ENCODE measurements around the gene FCSK. TPM values are rescaled to one million over a fixed set of nuclear protein-coding genes. Genes with fewer than 3 reads are reported as not detected.
A peak's percentile ranks its signal among the peaks of the same experiment; 100 is the strongest.

FCSK gene
- total RNA-seq, 4 donors from 2014 or later, result 8.0 to 13.5 (median 11.1) TPM

DNA sequence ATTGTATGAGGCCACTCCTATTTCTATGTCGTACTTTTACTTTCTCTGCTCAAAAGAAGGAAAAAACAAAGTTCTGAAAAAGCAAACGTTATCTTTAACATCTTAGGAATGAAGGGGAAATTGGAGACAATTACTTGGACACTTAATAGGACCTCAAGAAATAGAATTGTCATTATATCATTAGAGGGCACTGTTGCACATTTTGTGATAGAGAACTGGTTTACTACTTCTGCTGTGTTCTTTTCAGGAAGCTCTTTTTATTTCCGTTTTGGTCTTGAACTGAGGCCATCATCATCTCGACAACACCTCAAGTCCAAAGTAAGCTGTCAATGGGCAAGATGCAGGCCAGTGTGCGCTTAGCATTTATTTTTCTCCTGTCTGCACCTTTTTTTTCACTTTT is 54.4 kb downstream of the FCSK start:
- H3K4me3 ChIP-seq, result no peak overlapping the region
- no peak for DNase-seq
- in situ Hi-C loops (cut with MboI; ENCODE audit: low sequenced_read_pairs in 4 of 4), result no loop called here

DNA sequence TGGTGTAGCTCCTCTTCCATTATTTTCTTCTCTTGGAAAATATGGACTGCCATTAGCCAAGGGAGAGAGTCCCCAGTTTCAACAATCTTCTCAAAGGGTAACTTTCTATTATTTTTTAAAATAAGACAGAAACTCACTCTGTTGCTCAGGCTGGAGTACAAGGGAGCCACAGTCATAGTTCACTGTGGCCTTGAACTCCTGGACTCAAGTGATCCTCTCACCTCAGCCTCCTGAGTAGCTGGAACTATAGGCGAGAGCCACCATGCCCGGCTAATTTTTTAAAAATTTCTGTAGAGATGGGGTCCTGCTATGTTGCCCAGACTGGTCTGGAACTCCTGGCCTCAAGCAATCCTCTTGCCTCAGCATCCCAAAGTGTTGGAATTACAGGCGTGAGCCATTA is 55.8 kb downstream of the FCSK start:
- H3K4me3 ChIP-seq, result no peak overlapping the region
- DNase-seq, result no peak
- no peaks in the 10 kb centered on the region for H3K27me3 ChIP-seq
- peaks cover 0 to 4% of the 10 kb centered on the region in 2 donors for H3K4me1 ChIP-seq
- TF ChIP-seq, protein P1, sequence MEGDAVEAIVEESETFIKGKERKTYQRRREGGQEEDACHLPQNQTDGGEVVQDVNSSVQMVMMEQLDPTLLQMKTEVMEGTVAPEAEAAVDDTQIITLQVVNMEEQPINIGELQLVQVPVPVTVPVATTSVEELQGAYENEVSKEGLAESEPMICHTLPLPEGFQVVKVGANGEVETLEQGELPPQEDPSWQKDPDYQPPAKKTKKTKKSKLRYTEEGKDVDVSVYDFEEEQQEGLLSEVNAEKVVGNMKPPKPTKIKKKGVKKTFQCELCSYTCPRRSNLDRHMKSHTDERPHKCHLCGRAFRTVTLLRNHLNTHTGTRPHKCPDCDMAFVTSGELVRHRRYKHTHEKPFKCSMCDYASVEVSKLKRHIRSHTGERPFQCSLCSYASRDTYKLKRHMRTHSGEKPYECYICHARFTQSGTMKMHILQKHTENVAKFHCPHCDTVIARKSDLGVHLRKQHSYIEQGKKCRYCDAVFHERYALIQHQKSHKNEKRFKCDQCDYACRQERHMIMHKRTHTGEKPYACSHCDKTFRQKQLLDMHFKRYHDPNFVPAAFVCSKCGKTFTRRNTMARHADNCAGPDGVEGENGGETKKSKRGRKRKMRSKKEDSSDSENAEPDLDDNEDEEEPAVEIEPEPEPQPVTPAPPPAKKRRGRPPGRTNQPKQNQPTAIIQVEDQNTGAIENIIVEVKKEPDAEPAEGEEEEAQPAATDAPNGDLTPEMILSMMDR (IDR thresholded peaks at IDR 0.05 in 4 of 5, conservative IDR thresholded peaks at IDR 0.05 in 1 of 5), result no peak
- TF ChIP-seq POLR2A (IDR thresholded peaks at IDR 0.05), result no peak
- H3K9me3 ChIP-seq, result no peaks in the 10 kb centered on the region
- intact Hi-C loops (cut with DNase I; ENCODE audit: low total_unique reads), result no loop called here
- peaks cover 2 to 85% of the 10 kb centered on the region in 2 donors for H3K36me3 ChIP-seq
- no peak for ATAC-seq
- H3K27ac ChIP-seq, result no peak overlapping the region
- in situ Hi-C loops (cut with MboI; ENCODE audit: low sequenced_read_pairs in 4 of 4), result no loop called here

More for the DNA sequence above, 54.4 kb downstream of the FCSK start:
- Histone ChIP-seq H3K4me1 (peaks cover 0 to 4% of the 10 kb centered on the region in 2 donors), H3K36me3 (peaks cover 2 to 79% of the 10 kb centered on the region in 2 donors), H3K9me3 (no peaks in the 10 kb centered on the region), H3K27me3 (no peaks in the 10 kb centered on the region), H3K27ac (no peak overlapping the region)
- intact Hi-C loops (cut with DNase I; ENCODE audit: low total_unique reads), result no loop called here
- TF ChIP-seq, protein P1 (IDR thresholded peaks at IDR 0.05 in 4 of 5, conservative IDR thresholded peaks at IDR 0.05 in 1 of 5), result no peak
- TF ChIP-seq POLR2A (IDR thresholded peaks at IDR 0.05), result no peak
- no peak for ATAC-seq

DNA sequence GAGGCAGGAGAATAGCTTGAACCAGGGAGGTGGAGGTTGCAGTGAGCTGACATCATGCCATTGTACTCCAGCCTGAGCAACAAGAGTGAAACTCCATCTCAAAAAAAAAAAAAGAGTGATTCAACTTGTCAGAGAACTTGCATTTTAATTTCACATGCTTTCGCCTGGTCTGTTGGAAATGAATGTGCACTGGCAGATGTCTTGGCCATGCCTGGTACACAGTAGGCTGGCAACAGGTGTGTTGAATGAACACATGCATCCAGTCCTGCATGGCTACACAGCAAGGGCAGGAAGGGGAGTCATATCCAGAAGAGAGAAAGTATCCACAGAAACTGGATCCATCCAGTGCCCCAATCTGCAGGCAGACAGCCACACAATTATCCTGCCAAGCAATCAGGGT is 57.4 kb downstream of the FCSK start:
- no peak for TF ChIP-seq POLR2A (IDR thresholded peaks at IDR 0.05)
- TF ChIP-seq, protein P1 (IDR thresholded peaks at IDR 0.05 in 4 of 5, conservative IDR thresholded peaks at IDR 0.05 in 1 of 5), result no peak

DNA sequence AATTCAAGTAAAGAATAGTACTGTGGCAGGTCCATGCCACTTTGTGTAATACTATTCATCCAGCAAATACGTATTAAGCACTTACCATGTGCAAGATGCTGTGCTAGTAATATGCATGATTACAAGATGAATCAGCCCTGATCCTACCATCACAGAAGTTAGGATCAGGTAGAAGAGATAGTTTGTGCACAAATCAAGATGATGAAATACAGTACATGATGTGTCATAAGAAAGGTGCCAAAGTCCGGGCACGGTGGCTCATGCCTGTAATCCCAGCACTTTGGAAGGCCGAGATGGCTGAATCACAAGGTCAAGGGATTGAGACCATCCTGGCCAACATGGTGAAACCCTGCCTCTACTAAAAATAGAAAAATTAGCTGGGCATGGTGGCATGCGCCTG is 58.1 kb downstream of the FCSK start:
- no peak overlapping the region for H3K4me3 ChIP-seq
- in situ Hi-C loops (cut with MboI; ENCODE audit: low sequenced_read_pairs in 4 of 4) (no loop called here), intact Hi-C loops (cut with DNase I; ENCODE audit: low total_unique reads) (no loop called here)
- peaks cover 2 to 99% of the 10 kb centered on the region in 2 donors for H3K36me3 ChIP-seq
- ATAC-seq (peak; percentile 95 to 96), DNase-seq (peak; percentile 32 to 78)
- H3K9me3 ChIP-seq, result no peaks in the 10 kb centered on the region
- H3K27ac ChIP-seq, result peak overlapping the region; percentile 21 to 73 (median 70)
- TF ChIP-seq, protein P1 (IDR thresholded peaks at IDR 0.05 in 4 of 5, conservative IDR thresholded peaks at IDR 0.05 in 1 of 5), result no peak
- no peak for TF ChIP-seq POLR2A (IDR thresholded peaks at IDR 0.05)
- no peaks in the 10 kb centered on the region for H3K27me3 ChIP-seq
- H3K4me1 ChIP-seq, result peaks cover 0 to 4% of the 10 kb centered on the region in 2 donors

More for the DNA sequence above, 57.4 kb downstream of the FCSK start:
- no peak for ATAC-seq
- H3K36me3 ChIP-seq, result peaks cover 2 to 99% of the 10 kb centered on the region in 2 donors
- no peaks in the 10 kb centered on the region for H3K9me3 ChIP-seq
- intact Hi-C loops (cut with DNase I; ENCODE audit: low total_unique reads) (no loop called here), in situ Hi-C loops (cut with MboI; ENCODE audit: low sequenced_read_pairs in 4 of 4) (no loop called here)
- H3K27ac ChIP-seq, result peak overlapping the region; percentile 21 to 71 (median 70)
- H3K4me1 ChIP-seq, result peaks cover 0 to 4% of the 10 kb centered on the region in 2 donors
- no peaks in the 10 kb centered on the region for H3K27me3 ChIP-seq
- DNase-seq, result no peak
- no peak overlapping the region for H3K4me3 ChIP-seq
